ENCODE results near the gene LSM14A. TPM values are rescaled to one million over a fixed set of nuclear protein-coding genes. Genes with fewer than 3 reads are reported as not detected.
A peak's percentile ranks its signal among the peaks of the same experiment; 100 is the strongest.
"Not testable (repeated sequence)": the region's sequence is repeated elsewhere in the genome, so short reads cannot be mapped to it uniquely, and the experiment has no call there.

LSM14A gene
- total RNA-seq, 1 experiment from 2014 or later: 61.4 TPM

DNA sequence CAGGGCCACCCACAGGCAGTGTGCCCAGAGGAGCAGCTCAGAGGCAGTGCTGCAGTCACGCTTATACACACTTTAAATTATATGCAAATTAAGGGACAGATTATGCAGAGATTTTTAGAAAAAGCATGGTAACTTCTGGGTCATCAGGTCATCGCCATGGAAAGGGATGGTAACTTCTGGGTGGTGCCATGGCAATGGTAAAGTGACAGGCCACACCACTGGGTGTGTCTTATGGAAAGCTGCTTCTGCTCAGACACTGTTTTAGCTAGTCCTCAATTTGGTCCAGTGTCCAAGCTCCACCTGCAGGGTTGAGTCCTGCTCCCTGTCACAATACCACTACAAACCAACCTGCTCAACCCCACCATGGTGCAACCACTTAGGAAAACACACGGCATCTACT is 29.9 kb upstream of the LSM14A start:
- DNase-seq (ENCODE audit: low read depth in 1 of 2, low spot score in 2 of 2): no peak
- H3K4me3 ChIP-seq: no peak overlapping the region
- no peaks in the 10 kb centered on the region for H3K9me3 ChIP-seq (replicated peaks)
- H3K36me3 ChIP-seq: no peaks in the 10 kb centered on the region
- no peaks in the 10 kb centered on the region for H3K27me3 ChIP-seq (replicated peaks)
- H3K27ac ChIP-seq: no peak overlapping the region
- H3K4me1 ChIP-seq (replicated peaks): no peaks in the 10 kb centered on the region

DNA sequence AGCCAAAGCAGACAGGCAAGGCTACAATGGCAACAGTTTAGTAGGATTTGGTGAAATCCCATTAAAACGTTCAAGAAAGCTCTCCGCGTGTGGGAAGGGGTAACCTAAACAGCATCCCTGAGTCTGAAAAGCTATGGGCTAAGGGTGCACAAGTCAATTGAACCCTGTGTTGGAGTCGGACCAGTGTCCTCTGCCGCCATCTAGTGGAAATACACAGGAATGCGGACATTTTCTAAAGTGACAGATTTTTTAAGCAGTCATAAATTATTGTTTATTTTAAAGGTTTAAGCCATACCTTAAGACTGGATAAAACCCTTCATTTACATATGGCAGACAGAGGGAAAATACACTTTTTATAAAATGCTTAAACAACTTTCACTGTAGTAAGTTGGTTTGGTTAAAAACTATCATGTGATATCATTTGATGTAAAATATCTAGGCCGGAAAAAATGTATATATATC is 26.5 kb upstream of the LSM14A start:
- Histone ChIP-seq H3K27ac (no peak overlapping the region), H3K4me1 (replicated peaks) (no peaks in the 10 kb centered on the region), H3K4me3 (no peak overlapping the region), H3K27me3 (replicated peaks) (no peaks in the 10 kb centered on the region), H3K9me3 (replicated peaks) (no peaks in the 10 kb centered on the region), H3K36me3 (no peaks in the 10 kb centered on the region)
- DNase-seq (ENCODE audit: low read depth in 1 of 2, low spot score in 2 of 2): peak; percentile 39 to 53

- Histone ChIP-seq H3K27me3 (replicated peaks) (no peaks in the 10 kb centered on the region), H3K36me3 (no peaks in the 10 kb centered on the region)
These were observed 23.6 kb upstream of the LSM14A start for GRCh38 chr19:34148658-34149185.

GRCh38 chr19:34149873-34150272 is 22.4 kb upstream of the LSM14A start:
- Histone ChIP-seq H3K27me3 (replicated peaks) (no peaks in the 10 kb centered on the region), H3K9me3 (replicated peaks) (no peaks in the 10 kb centered on the region), H3K27ac (no peak overlapping the region), H3K4me1 (replicated peaks) (no peaks in the 10 kb centered on the region), H3K4me3 (no peak overlapping the region), H3K36me3 (no peaks in the 10 kb centered on the region)
- no peak for DNase-seq (ENCODE audit: low read depth in 1 of 2, low spot score in 2 of 2)

More at GRCh38 chr19:34148658-34149185, 23.6 kb upstream of the LSM14A start:
- Histone ChIP-seq H3K27ac (no peak overlapping the region), H3K4me1 (replicated peaks) (no peaks in the 10 kb centered on the region), H3K4me3 (no peak overlapping the region), H3K9me3 (replicated peaks) (no peaks in the 10 kb centered on the region)
- DNase-seq (ENCODE audit: low read depth in 1 of 2, low spot score in 2 of 2): no peak

- Histone ChIP-seq H3K27ac (no peak overlapping the region), H3K27me3 (replicated peaks) (no peaks in the 10 kb centered on the region), H3K4me1 (replicated peaks) (no peaks in the 10 kb centered on the region), H3K36me3 (no peaks in the 10 kb centered on the region), H3K9me3 (replicated peaks) (no peaks in the 10 kb centered on the region), H3K4me3 (no peak overlapping the region)
- no peak for DNase-seq (ENCODE audit: low read depth in 1 of 2, low spot score in 2 of 2)
These were observed 21.7 kb upstream of the LSM14A start for GRCh38 chr19:34150558-34150957.

DNA sequence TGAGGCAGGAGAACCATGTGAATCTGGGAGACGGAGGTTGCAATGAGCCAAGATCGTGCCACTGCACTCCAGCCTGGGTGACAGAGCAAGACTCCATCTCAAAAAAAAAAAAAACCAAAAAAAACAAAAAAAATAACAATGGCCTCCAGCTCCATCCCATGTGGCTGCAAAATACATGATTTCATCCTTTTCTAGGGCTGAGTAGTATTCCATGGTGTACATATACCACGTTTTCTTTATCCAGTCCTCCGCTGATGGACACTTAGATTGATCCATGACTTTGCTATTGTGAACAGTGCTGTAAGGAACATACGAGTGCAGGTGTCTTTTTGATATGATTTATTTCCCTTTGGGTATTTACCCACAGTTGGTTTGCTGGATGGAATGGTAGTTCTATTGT is 20.9 kb upstream of the LSM14A start:
- H3K4me3 ChIP-seq: no peak overlapping the region
- H3K27ac ChIP-seq: no peak overlapping the region
- H3K36me3 ChIP-seq: no peaks in the 10 kb centered on the region
- H3K27me3 ChIP-seq (replicated peaks): no peaks in the 10 kb centered on the region
- no peaks in the 10 kb centered on the region for H3K4me1 ChIP-seq (replicated peaks)
- no peak for DNase-seq (ENCODE audit: low read depth in 1 of 2, low spot score in 2 of 2)
- no peaks in the 10 kb centered on the region for H3K9me3 ChIP-seq (replicated peaks)

DNA sequence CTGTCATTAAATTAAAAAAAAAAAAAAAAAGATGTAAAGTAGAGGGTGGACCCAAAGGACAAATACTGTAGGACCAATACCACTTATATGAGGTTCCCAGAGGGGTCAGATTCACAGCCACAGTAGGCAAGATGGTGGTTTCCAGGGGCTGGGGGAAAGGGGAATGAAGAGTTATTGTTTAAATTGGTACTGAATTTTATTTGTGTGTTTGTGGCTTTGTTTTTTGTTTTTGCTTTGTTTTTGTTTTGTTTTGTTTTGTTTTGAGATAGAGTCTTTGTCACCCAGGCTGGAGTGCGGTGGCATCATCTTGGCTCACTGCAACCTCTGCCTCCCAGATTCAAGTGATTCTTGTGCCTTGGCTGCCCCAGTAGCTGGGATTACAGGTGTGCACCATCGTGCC is 17.9 kb upstream of the LSM14A start:
- Histone ChIP-seq H3K27me3 (replicated peaks) (no peaks in the 10 kb centered on the region), H3K9me3 (replicated peaks) (no peaks in the 10 kb centered on the region), H3K27ac (no peak overlapping the region), H3K4me1 (replicated peaks) (no peaks in the 10 kb centered on the region), H3K4me3 (no peak overlapping the region), H3K36me3 (no peaks in the 10 kb centered on the region)
- DNase-seq (ENCODE audit: low read depth in 1 of 2, low spot score in 2 of 2): no peak

DNA sequence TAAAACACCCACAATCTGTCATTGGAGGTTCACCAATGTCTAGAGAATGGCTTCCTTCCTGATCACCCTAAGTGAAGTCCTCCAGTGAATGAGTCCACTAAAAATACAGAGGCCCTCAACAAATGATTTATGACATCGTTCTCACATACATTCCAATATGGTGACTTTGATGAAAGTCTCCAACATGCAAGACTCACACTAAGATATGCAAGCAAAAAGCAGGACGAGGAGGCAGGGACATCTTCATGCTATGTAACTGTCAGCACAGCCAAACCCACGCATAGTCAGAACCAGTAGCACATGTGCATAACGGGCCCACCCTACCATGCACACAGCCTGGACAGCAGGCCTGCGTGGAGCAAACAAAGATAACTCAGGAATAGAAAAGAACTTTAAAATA is 16.6 kb upstream of the LSM14A start:
- Histone ChIP-seq H3K36me3 (no peaks in the 10 kb centered on the region), H3K9me3 (replicated peaks) (no peaks in the 10 kb centered on the region), H3K27ac (no peak overlapping the region), H3K27me3 (replicated peaks) (no peaks in the 10 kb centered on the region), H3K4me3 (no peak overlapping the region), H3K4me1 (replicated peaks) (peaks cover 6% of the 10 kb centered on the region)
- DNase-seq (ENCODE audit: low read depth in 1 of 2, low spot score in 2 of 2): no peak

DNA sequence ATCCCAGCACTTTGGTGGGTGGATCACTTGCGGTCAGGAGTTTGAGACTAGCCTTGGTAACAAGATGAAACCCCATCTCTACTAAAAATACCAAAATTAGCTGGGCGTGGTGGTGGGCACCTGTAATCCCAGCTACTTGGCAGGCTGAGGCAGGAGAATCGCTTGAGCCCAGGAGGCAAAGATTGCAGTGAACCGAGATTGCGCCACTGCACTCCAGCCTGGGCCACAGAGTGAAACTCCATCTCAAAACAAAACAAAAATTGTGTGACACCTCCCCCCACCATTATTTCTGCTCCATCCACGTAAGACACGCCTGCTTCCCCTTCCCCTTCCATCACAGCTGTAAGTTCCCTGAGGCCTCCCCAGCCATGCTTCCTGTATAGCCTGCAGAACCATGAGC is 13.3 kb upstream of the LSM14A start:
- not testable (repeated sequence) for DNase-seq (ENCODE audit: low read depth in 1 of 2, low spot score in 2 of 2); H3K4me1 ChIP-seq (replicated peaks); H3K36me3 ChIP-seq; H3K27me3 ChIP-seq (replicated peaks); H3K27ac ChIP-seq; H3K4me3 ChIP-seq; H3K9me3 ChIP-seq (replicated peaks)

DNA sequence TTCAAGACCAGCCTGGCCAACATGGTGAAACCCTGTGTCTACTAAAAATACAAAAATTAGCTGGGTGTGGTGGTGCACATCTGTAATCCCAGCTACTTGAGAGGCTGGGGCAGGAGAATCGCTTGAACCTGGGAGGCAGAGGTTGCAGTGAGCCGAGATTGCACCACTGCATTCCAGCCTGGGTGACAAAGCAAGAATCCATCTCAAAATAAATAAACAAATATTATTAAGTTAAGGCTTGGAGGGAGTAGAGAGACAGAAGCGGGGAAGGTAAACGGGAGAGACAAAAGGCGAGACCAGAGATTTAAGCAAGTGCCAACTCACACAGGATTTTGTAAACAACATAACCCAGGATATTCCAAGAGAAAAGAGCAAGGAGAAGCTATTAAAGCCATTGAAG is 12.8 kb upstream of the LSM14A start:
- H3K4me1 ChIP-seq (replicated peaks); H3K27me3 ChIP-seq (replicated peaks); H3K36me3 ChIP-seq; H3K27ac ChIP-seq; H3K9me3 ChIP-seq (replicated peaks); H3K4me3 ChIP-seq: not testable (repeated sequence)
- peak; percentile 54 to 59 for DNase-seq (ENCODE audit: low read depth in 1 of 2, low spot score in 2 of 2)

GRCh38 chr19:34161902-34162301 is 10.4 kb upstream of the LSM14A start:
- H3K4me3 ChIP-seq; H3K27me3 ChIP-seq (replicated peaks); H3K36me3 ChIP-seq; H3K27ac ChIP-seq; DNase-seq (ENCODE audit: low read depth in 1 of 2, low spot score in 2 of 2); H3K4me1 ChIP-seq (replicated peaks); H3K9me3 ChIP-seq (replicated peaks): not testable (repeated sequence)

DNA sequence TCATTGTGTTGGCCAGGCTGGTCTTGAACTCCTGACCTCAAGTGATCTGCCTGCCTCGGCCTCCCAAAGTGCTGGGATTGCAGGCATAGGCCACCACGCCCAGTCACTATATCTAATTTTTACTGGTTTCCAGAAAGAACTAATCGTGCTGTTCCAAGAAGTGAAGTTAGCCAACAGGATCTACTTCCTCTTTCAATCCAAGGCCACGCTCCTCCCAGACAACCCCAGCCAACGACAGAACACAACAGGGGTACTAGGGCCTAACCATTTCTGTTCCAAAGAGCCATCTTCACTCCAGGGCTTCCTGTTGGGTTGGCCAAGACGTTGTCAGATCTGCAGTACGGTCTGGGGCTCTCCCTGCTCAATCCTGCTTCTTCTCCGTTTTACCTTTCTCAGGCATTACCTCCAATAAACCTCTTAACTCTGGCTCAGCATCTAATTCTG is 7.0 kb upstream of the LSM14A start:
- Histone ChIP-seq H3K4me1 (replicated peaks) (no peaks in the 10 kb centered on the region), H3K4me3 (no peak overlapping the region), H3K36me3 (no peaks in the 10 kb centered on the region), H3K27me3 (replicated peaks) (no peaks in the 10 kb centered on the region), H3K9me3 (replicated peaks) (no peaks in the 10 kb centered on the region), H3K27ac (no peak overlapping the region)
- DNase-seq (ENCODE audit: low read depth in 1 of 2, low spot score in 2 of 2): no peak

GRCh38 chr19:34169475-34170199 is 2.7 kb upstream of the LSM14A start:
- not testable (repeated sequence) for H3K27ac ChIP-seq; H3K4me3 ChIP-seq; DNase-seq (ENCODE audit: low read depth in 1 of 2, low spot score in 2 of 2); H3K9me3 ChIP-seq (replicated peaks); H3K27me3 ChIP-seq (replicated peaks)
- H3K4me1 ChIP-seq (replicated peaks): peaks cover 23% of the 10 kb centered on the region
- H3K36me3 ChIP-seq: peaks cover 25% of the 10 kb centered on the region

DNA sequence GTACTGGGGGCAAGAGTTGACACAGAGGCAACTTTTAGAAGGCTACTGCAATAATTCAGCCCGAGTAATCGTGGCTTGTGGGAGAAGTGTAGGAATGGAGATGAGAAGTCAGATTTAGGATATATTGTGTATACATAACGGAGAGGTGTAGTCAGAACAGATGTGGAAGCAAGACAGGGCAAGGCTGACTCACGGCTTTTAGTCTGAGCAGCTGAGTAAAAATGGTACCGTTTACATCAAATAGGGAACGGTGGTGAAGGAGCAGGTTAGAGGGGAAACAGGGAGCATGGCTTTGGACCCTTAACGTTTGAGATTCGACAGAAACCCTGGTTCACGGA is 796 bp upstream of the LSM14A start:
- Histone ChIP-seq H3K27me3 (replicated peaks) (no peaks in the 10 kb centered on the region), H3K4me3 (peak overlapping the region; percentile 100), H3K36me3 (peaks cover 30% of the 10 kb centered on the region), H3K27ac (peak overlapping the region; percentile 96), H3K4me1 (replicated peaks) (peaks cover 23% of the 10 kb centered on the region), H3K9me3 (replicated peaks) (no peaks in the 10 kb centered on the region)
- peak in 1 of 2 experiments; percentile 57 for DNase-seq (ENCODE audit: low read depth in 1 of 2, low spot score in 2 of 2)
